ELR (cell line): ENCODE results near the gene UBE2V1.
"Not testable (repeated sequence)": the region's sequence is repeated elsewhere in the genome, so short reads cannot be mapped to it uniquely, and the experiment has no call there.

ENCODE experiments used
- DNase-seq: peaks from one replicate; pipeline ENCODE4 v3.0.0-alpha.2; 2015; ENCODE audit warnings: low read depth

Gene UBE2V1

GRCh38 chr20:50137702-50138101 lies 24.8 kb upstream of the UBE2V1 start:
- DNase-seq: not testable (repeated sequence)

GRCh38 chr20:50136822-50137599 lies 24.1 kb upstream of the UBE2V1 start:
- DNase-seq: peak; percentile 86

GRCh38 chr20:50135157-50135556 lies 22.2 kb upstream of the UBE2V1 start:
- not testable (repeated sequence) for DNase-seq

- no peak for DNase-seq
Measured at GRCh38 chr20:50133474-50134217, 20.7 kb upstream of the UBE2V1 start.

GRCh38 chr20:50133041-50133440 lies 20.1 kb upstream of the UBE2V1 start:
- DNase-seq: no peak

- DNase-seq: no peak
Measured at GRCh38 chr20:50130995-50131394, 18.0 kb upstream of the UBE2V1 start.

- no peak for DNase-seq
Measured at GRCh38 chr20:50130356-50130723, 17.4 kb upstream of the UBE2V1 start.

GRCh38 chr20:50129662-50130355 lies 16.9 kb upstream of the UBE2V1 start:
- DNase-seq: peak; percentile 50

- no peak for DNase-seq
Measured at GRCh38 chr20:50128520-50128905, 15.6 kb upstream of the UBE2V1 start.

- DNase-seq: no peak
Measured at GRCh38 chr20:50127587-50128519, 14.9 kb upstream of the UBE2V1 start.

- DNase-seq: no peak
Measured at GRCh38 chr20:50126662-50127061, 13.7 kb upstream of the UBE2V1 start.

- DNase-seq: no peak
Measured at GRCh38 chr20:50125279-50125678, 12.3 kb upstream of the UBE2V1 start.

GRCh38 chr20:50124496-50124895 lies 11.5 kb upstream of the UBE2V1 start:
- DNase-seq: no peak

GRCh38 chr20:50123418-50123817 lies 10.5 kb upstream of the UBE2V1 start:
- no peak for DNase-seq

- no peak for DNase-seq
Measured at GRCh38 chr20:50122763-50123162, 9.8 kb upstream of the UBE2V1 start.

- peak; percentile 67 for DNase-seq
Measured at GRCh38 chr20:50121858-50122271, 8.9 kb upstream of the UBE2V1 start.

GRCh38 chr20:50120935-50121693 lies 8.2 kb upstream of the UBE2V1 start:
- peak; percentile 82 for DNase-seq

- DNase-seq: no peak
Measured at GRCh38 chr20:50118203-50118602, 5.3 kb upstream of the UBE2V1 start.

GRCh38 chr20:50116368-50116999 lies 3.5 kb upstream of the UBE2V1 start:
- DNase-seq: no peak

GRCh38 chr20:50115591-50116367 lies 2.8 kb upstream of the UBE2V1 start:
- DNase-seq: peak; percentile 100
